ENCODE results near the gene TMEM174. TPM values are rescaled to one million over a fixed set of nuclear protein-coding genes. Genes with fewer than 3 reads are reported as not detected.

Gene TMEM174
- total RNA-seq, 2 donors from 2014 or later: not detected

Other genes starting within 250 kb of the TMEM174 start
- 1 to 10 TPM; 4.2 to 4.4 TPM for gene FCHO2, start 217.2 kb upstream of the TMEM174 start, total RNA-seq
- gene TMEM171, start 52.6 kb upstream of the TMEM174 start, total RNA-seq: under 1 TPM in 1 of 2 donors, not detected in 1; 0.50 TPM

All from T-helper 17 cell (primary cell).